H9 (cell line): ENCODE measurements around the gene ZMIZ2. TPM values are rescaled to one million over a fixed set of nuclear protein-coding genes. Genes with fewer than 3 reads are reported as not detected.

Experiments
- DNase-seq: peaks from one replicate; pipeline ENCODE4 v3.0.0-alpha.2; 2017
- H2AFZ ChIP-seq: one replicate; pipeline ENCODE4 v1.6.1; 2013; ENCODE audit warnings: mild to moderate bottlenecking, low read length, control low read depth, moderate library complexity
- H2AK5ac ChIP-seq: 2 replicates; pipeline ENCODE4 v1.6.1; 2013; ENCODE audit warnings: low read length, control low read depth, mixed read lengths; ENCODE audit not compliant: insufficient read length
- H2BK120ac ChIP-seq: one replicate; pipeline ENCODE4 v1.6.1; 2013; ENCODE audit warnings: low read depth, mild to moderate bottlenecking, low read length, control low read depth, inconsistent platforms; ENCODE audit not compliant: poor library complexity, severe bottlenecking
- H2BK12ac ChIP-seq: 2 replicates; pipeline ENCODE4 v1.6.1; 2013; ENCODE audit warnings: low read length, control low read depth, mixed read lengths, low read depth; ENCODE audit not compliant: insufficient read length
- H2BK15ac ChIP-seq: 2 replicates; pipeline ENCODE4 v1.6.1; 2013; ENCODE audit warnings: low read depth, low read length, control low read depth
- H2BK20ac ChIP-seq: one replicate; pipeline ENCODE4 v1.6.1; 2013; ENCODE audit warnings: low read depth, mild to moderate bottlenecking, low read length, control low read depth, inconsistent platforms; ENCODE audit not compliant: poor library complexity, severe bottlenecking
- H2BK5ac ChIP-seq: 2 replicates; pipeline ENCODE4 v1.6.1; 2013; ENCODE audit warnings: low read length, control low read depth, mixed read lengths; ENCODE audit not compliant: insufficient read length
- H3K14ac ChIP-seq: 2 replicates; pipeline ENCODE4 v1.6.1; 2013; ENCODE audit warnings: low read length, control low read depth; ENCODE audit not compliant: insufficient read depth
- H3K18ac ChIP-seq: 2 replicates; pipeline ENCODE4 v1.6.1; 2013; ENCODE audit warnings: low read depth, mild to moderate bottlenecking, mixed read lengths, low read length, control low read depth; ENCODE audit not compliant: insufficient read length
- H3K23ac ChIP-seq: 2 replicates; pipeline ENCODE4 v1.6.1; 2013; ENCODE audit warnings: low read length, control low read depth, mixed read lengths, low read depth; ENCODE audit not compliant: insufficient read length
- H3K23me2 ChIP-seq: 2 replicates; pipeline ENCODE4 v1.6.1; 2013; ENCODE audit warnings: low read depth, mild to moderate bottlenecking, mixed read lengths, low read length, control low read depth; ENCODE audit not compliant: insufficient read length, poor library complexity, severe bottlenecking
- H3K27ac ChIP-seq: 2 replicates; pipeline ENCODE4 v1.5.1; 2013; ENCODE audit warnings: low read length, control low read depth, mixed read lengths, low read depth; ENCODE audit not compliant: insufficient read length
- H3K27me3 ChIP-seq: 2 replicates; pipeline ENCODE4 v1.6.1; 2013; ENCODE audit warnings: low read length, control low read depth, inconsistent platforms; ENCODE audit not compliant: insufficient read depth
- H3K4ac ChIP-seq: 2 replicates; pipeline ENCODE4 v1.6.1; 2013; ENCODE audit warnings: low read depth, mild to moderate bottlenecking, control low read depth, inconsistent platforms, low read length, moderate library complexity
- H3K4me1 ChIP-seq: 2 replicates; pipeline ENCODE4 v1.6.1; 2013; ENCODE audit warnings: low read length, control low read depth, inconsistent platforms; ENCODE audit not compliant: insufficient read depth
- H3K4me2 ChIP-seq: 2 replicates; pipeline ENCODE4 v1.6.1; 2013; ENCODE audit warnings: low read length, control low read depth, mixed read lengths; ENCODE audit not compliant: insufficient read length, insufficient read depth
- H3K56ac ChIP-seq: 2 replicates; pipeline ENCODE4 v1.6.1; 2013; ENCODE audit warnings: low read depth, mild to moderate bottlenecking, mixed read lengths, low read length, control low read depth; ENCODE audit not compliant: insufficient read length
- H3K79me1 ChIP-seq: 2 replicates; pipeline ENCODE4 v1.6.1; 2013; ENCODE audit warnings: low read depth, mild to moderate bottlenecking, moderate library complexity, low read length, control low read depth, inconsistent platforms; ENCODE audit not compliant: insufficient read depth, poor library complexity, severe bottlenecking
- H3K79me2 ChIP-seq: 2 replicates; pipeline ENCODE4 v1.6.1; 2013; ENCODE audit warnings: low read length, control low read depth, inconsistent platforms; ENCODE audit not compliant: insufficient read depth
- H3K9ac ChIP-seq: 2 replicates; pipeline ENCODE4 v1.6.1; 2013; ENCODE audit warnings: low read length, control low read depth, mixed read lengths; ENCODE audit not compliant: insufficient read length; ENCODE audit errors: extremely low read depth
- H3K9me3 ChIP-seq: one replicate; pipeline ENCODE4 v1.6.1; 2013; ENCODE audit warnings: low read depth, low read length, inconsistent platforms; ENCODE audit not compliant: control insufficient read depth
- H3T11ph ChIP-seq: one replicate; pipeline ENCODE4 v1.6.1; 2013; ENCODE audit warnings: mild to moderate bottlenecking, low read length, control low read depth, inconsistent platforms
- H4K20me1 ChIP-seq: one replicate; pipeline ENCODE4 v1.6.1; 2013; ENCODE audit not compliant: control insufficient read depth, insufficient read length, insufficient read depth
- H4K5ac ChIP-seq: 2 replicates; pipeline ENCODE4 v1.6.1; 2013; ENCODE audit warnings: low read depth, mild to moderate bottlenecking, mixed read lengths, low read length, control low read depth; ENCODE audit not compliant: insufficient read length
- H4K8ac ChIP-seq: replicated peaks from 2 replicates; pipeline ENCODE4 v1.6.1; 2013; ENCODE audit warnings: low read length, control low read depth, mixed read lengths, low read depth; ENCODE audit not compliant: insufficient read length
- H4K91ac ChIP-seq: 2 replicates; pipeline ENCODE4 v1.6.1; 2013; ENCODE audit warnings: low read depth, mild to moderate bottlenecking, moderate library complexity, mixed read lengths, low read length, control low read depth; ENCODE audit not compliant: insufficient read length
- H3K27ac Mint-ChIP-seq, 3 experiments: 2 replicates in 2 of 3; 3 replicates in 1 of 3; pipeline ENCODE4 v1.8.0; 2020 to 2021; ENCODE audit warnings: mixed read lengths in 3 of 3, mild to moderate bottlenecking in 1 of 3, moderate library complexity in 1 of 3
- H3K27me3 Mint-ChIP-seq: 2 replicates; pipeline ENCODE4 v1.8.0; 2021; ENCODE audit warnings: low read depth, mild to moderate bottlenecking, moderate library complexity, mixed read lengths
- H3K36me3 Mint-ChIP-seq, 3 experiments: 2 replicates in 2 of 3; 3 replicates in 1 of 3; pipeline ENCODE4 v1.8.0; 2020 to 2021; ENCODE audit warnings: low read depth in 3 of 3, mixed read lengths in 3 of 3; ENCODE audit not compliant: insufficient read depth in 1 of 3
- H3K4me1 Mint-ChIP-seq, 2 experiments: 2 replicates each; pipeline ENCODE4 v1.8.0; 2020; ENCODE audit warnings: mixed read lengths in 2 of 2
- H3K4me3 Mint-ChIP-seq, 2 experiments: 2 replicates in 1 of 2; 3 replicates in 1 of 2; pipeline ENCODE4 v1.8.0; 2020 to 2021; ENCODE audit warnings: mild to moderate bottlenecking in 2 of 2, mixed read lengths in 2 of 2, moderate library complexity in 1 of 2
- H3K9me3 Mint-ChIP-seq, 2 experiments: 2 replicates in 1 of 2; 3 replicates in 1 of 2; pipeline ENCODE4 v1.8.0; 2020; ENCODE audit warnings: mild to moderate bottlenecking in 2 of 2, mixed read lengths in 2 of 2, moderate library complexity in 1 of 2
- WGBS: extraction: QIAGEN DNeasy Blood & Tissue Kit; methylation state at CpG from one replicate; pipeline ENCODE4 v1.1.7; 2013; ENCODE audit warnings: missing lambda C conversion rate, low lambda C conversion rate, mixed read lengths; ENCODE audit not compliant: insufficient read length; ENCODE audit errors: extremely low coverage; 5-methylcytosine and 5-hydroxymethylcytosine counted together
- total RNA-seq: library from RNA; stranded (reverse); gene quantifications from 2 replicates; pipeline ENCODE4 v1.2.1, GENCODE V29; 2021
- TF ChIP-seq, protein P1 (sequence below): fragments of 200-600 bp; sonication (generic); conservative IDR thresholded peaks from 3 replicates; pipeline ENCODE4 v1.8.0; 2021; ENCODE audit warnings: antibody characterized with exemption, mild to moderate bottlenecking

The ZMIZ2 gene
- total RNA-seq, 1 experiment from 2014 or later: 72.9 TPM

DNA sequence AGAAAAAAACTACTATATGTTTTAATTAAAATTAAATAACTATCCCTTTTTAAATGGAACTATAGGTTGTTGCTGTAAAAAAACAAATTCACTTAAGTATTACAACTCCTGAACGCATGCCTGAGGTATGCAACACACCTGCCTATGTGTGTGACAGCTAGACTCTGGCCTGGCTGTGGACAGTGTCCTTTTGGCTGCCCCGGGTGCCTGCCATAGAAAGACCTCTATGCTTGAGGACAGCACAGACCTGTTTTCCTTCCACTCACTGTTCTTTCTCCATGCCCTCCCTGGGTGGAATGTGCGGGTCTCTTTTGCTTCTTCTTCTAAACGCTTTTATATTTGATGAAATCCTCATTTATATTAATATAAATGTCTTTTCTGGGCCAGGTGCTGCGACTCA is 41.3 kb downstream of the ZMIZ2 start:
- TF ChIP-seq, protein P1, sequence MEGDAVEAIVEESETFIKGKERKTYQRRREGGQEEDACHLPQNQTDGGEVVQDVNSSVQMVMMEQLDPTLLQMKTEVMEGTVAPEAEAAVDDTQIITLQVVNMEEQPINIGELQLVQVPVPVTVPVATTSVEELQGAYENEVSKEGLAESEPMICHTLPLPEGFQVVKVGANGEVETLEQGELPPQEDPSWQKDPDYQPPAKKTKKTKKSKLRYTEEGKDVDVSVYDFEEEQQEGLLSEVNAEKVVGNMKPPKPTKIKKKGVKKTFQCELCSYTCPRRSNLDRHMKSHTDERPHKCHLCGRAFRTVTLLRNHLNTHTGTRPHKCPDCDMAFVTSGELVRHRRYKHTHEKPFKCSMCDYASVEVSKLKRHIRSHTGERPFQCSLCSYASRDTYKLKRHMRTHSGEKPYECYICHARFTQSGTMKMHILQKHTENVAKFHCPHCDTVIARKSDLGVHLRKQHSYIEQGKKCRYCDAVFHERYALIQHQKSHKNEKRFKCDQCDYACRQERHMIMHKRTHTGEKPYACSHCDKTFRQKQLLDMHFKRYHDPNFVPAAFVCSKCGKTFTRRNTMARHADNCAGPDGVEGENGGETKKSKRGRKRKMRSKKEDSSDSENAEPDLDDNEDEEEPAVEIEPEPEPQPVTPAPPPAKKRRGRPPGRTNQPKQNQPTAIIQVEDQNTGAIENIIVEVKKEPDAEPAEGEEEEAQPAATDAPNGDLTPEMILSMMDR: no peak
- no peak overlapping the region for H3K4me3 Mint-ChIP-seq

More for the DNA sequence above, 41.3 kb downstream of the ZMIZ2 start:
- Histone ChIP-seq H3K4ac (no peak overlapping the region), H2BK5ac (no peak overlapping the region), H3K9ac (no peak overlapping the region), H3K4me1 (no peaks in the 10 kb centered on the region), H4K8ac (no peak overlapping the region), H3K79me1 (no peaks in the 10 kb centered on the region), H4K91ac (no peak overlapping the region), H2BK20ac (no peak overlapping the region), H2AFZ (no peak overlapping the region), H2AK5ac (no peak overlapping the region), H3K27ac (no peak overlapping the region), H3K4me2 (no peak overlapping the region), H3K27me3 (no peaks in the 10 kb centered on the region), H3K56ac (no peak overlapping the region), H4K20me1 (no peaks in the 10 kb centered on the region), H4K5ac (no peak overlapping the region), H3K23ac (no peak overlapping the region), H3K14ac (no peak overlapping the region), H2BK120ac (no peak overlapping the region), H2BK12ac (no peak overlapping the region), H3K9me3 (no peaks in the 10 kb centered on the region), H3K79me2 (no peaks in the 10 kb centered on the region), H3K18ac (no peak overlapping the region), H3T11ph (no peak overlapping the region), H2BK15ac (no peak overlapping the region), H3K23me2 (no peaks in the 10 kb centered on the region)
- H3K27ac Mint-ChIP-seq: no peak overlapping the region
- no peaks in the 10 kb centered on the region for H3K27me3 Mint-ChIP-seq
- no peak for DNase-seq
- no peaks in the 10 kb centered on the region; a peak in 1 of 7 replicates for H3K36me3 Mint-ChIP-seq
- H3K9me3 Mint-ChIP-seq: no peaks in the 10 kb centered on the region
- H3K4me1 Mint-ChIP-seq: 0 out of 4 replicates have a peak, but pooled peaks cover 0 to 3% of the 10 kb centered on the region in 2 experiments
- no CpG with 5 or more reads among the region's 5 CpGs for WGBS
